Tibial nerve (tissue), 4 donors: ENCODE measurements around the gene SLC4A8. TPM values are rescaled to one million over a fixed set of nuclear protein-coding genes. Genes with fewer than 3 reads are reported as not detected.
"Not testable (repeated sequence)": the region's sequence is repeated elsewhere in the genome, so short reads cannot be mapped to it uniquely, and the experiment has no call there.

Experiments
- DNase-seq, 2 donors: peaks; one replicate each; pipeline ENCODE4 v3.0.0-alpha.2; 2019; ENCODE audit warnings: low spot score in 2 of 2
- H3K27ac ChIP-seq, 4 donors: fragments of 200-600 bp; sonication (generic) in 3 of 4; one replicate each; pipeline ENCODE4 v1.5.1; 2017 to 2019; ENCODE audit warnings: mild to moderate bottlenecking in 1 of 4
- H3K27me3 ChIP-seq, 2 donors: fragments of 200-600 bp; sonication (generic) in 1 of 2; one replicate each; pipeline versions ENCODE4 v1.5.1 to v1.6.0; 2017 to 2019
- H3K36me3 ChIP-seq, 3 donors: fragments of 200-600 bp; sonication (generic); one replicate each; pipeline ENCODE4 v1.5.1; 2018 to 2019
- H3K4me1 ChIP-seq, 4 donors: fragments of 200-600 bp; sonication (generic) in 3 of 4; one replicate each; pipeline ENCODE4 v1.5.1; 2017 to 2019
- H3K4me3 ChIP-seq, 4 donors: fragments of 200-600 bp; sonication (generic) in 3 of 4; one replicate each; pipeline ENCODE4 v1.5.1; 2017 to 2019; ENCODE audit warnings: mild to moderate bottlenecking in 1 of 4, moderate library complexity in 1 of 4
- H3K9me3 ChIP-seq, 4 donors: fragments of 200-600 bp; sonication (generic) in 3 of 4; one replicate each; pipeline ENCODE4 v1.5.1; 2017 to 2019
- EP300 ChIP-seq, 2 donors: sonication (generic); formaldehyde crosslinking; IDR thresholded peaks; one replicate each; pipeline ENCODE4 v1.6.1; 2017; ENCODE audit warnings: antibody characterized with exemption in 2 of 2, mild to moderate bottlenecking in 1 of 2
- POLR2A ChIP-seq, 2 donors: fragments of 450-650 bp; IDR thresholded peaks; one replicate each; pipeline ENCODE4 v1.6.1; 2017; ENCODE audit warnings: antibody characterized with exemption in 2 of 2, mild to moderate bottlenecking in 2 of 2, moderate library complexity in 2 of 2
- WGBS, 2 donors: methylation state at CpG; one replicate each; pipeline ENCODE4 v1.1.5; 2018; 5-methylcytosine and 5-hydroxymethylcytosine counted together
- total RNA-seq, 4 donors: library from RNA; depleted of rRNA; stranded (reverse); fragments of >200 nt; gene quantifications; one replicate each; pipeline ENCODE4 v1.1.0, GENCODE V29; 2016
- TF ChIP-seq, protein P1 (sequence below), 5 experiments: fragments of 200-600 bp in 3 of 5; fragments of 450-650 bp in 2 of 5; sonication (generic) in 3 of 5; IDR thresholded peaks; one replicate each; pipeline ENCODE4 v1.5.1; 2016 to 2019; ENCODE audit warnings: antibody characterized with exemption in 5 of 5, mild to moderate bottlenecking in 3 of 5, moderate library complexity in 2 of 5

Gene SLC4A8
- total RNA-seq, 4 donors from 2014 or later = 0.59 to 5.7 (median 1.5) TPM

DNA sequence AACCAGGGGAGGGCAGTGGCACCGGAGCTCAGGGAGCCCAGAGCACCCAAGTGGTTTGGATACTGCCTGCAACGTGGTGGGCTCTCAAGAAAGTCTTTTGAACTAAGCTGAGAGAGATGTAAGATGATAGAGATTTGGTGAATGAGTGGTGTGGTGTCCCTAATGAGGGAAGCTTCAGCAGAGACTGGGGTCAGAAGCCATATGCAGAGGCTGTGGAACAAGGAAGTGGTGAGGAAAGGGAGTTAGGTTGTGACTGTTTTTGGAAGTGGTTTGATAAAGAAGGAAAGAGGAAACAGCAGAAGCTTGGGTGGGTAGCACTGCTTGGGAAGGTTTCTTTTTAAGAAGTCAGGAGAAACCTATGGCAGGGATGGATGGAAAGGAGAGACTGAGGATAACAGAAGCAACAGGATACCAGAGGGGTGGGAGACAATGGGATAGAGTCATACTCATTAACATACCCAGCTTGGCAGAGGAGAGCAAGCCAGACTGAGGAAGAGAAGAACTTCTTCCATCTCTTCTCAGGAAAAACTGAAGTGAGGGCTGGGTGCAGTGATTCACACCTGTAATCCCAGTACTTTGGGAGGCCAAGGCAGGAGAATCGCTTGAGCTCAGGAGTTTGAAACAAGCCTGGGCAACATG, 24.1 kb downstream of the SLC4A8 start:
- no peaks in the 10 kb centered on the region for H3K9me3 ChIP-seq
- H3K4me1 ChIP-seq = no peaks in the 10 kb centered on the region
- no peaks in the 10 kb centered on the region for H3K27me3 ChIP-seq
- no peaks in the 10 kb centered on the region for H3K36me3 ChIP-seq
- no peak overlapping the region for H3K4me3 ChIP-seq
- DNase-seq = no peak
- no peak overlapping the region for H3K27ac ChIP-seq
- 82% methylated on average over 3 of the region's 3 CpGs for WGBS, 2 donors
- TF ChIP-seq EP300 (IDR thresholded peaks at IDR 0.05) (no peak), POLR2A (IDR thresholded peaks at IDR 0.05) (no peak)
- TF ChIP-seq, protein P1, sequence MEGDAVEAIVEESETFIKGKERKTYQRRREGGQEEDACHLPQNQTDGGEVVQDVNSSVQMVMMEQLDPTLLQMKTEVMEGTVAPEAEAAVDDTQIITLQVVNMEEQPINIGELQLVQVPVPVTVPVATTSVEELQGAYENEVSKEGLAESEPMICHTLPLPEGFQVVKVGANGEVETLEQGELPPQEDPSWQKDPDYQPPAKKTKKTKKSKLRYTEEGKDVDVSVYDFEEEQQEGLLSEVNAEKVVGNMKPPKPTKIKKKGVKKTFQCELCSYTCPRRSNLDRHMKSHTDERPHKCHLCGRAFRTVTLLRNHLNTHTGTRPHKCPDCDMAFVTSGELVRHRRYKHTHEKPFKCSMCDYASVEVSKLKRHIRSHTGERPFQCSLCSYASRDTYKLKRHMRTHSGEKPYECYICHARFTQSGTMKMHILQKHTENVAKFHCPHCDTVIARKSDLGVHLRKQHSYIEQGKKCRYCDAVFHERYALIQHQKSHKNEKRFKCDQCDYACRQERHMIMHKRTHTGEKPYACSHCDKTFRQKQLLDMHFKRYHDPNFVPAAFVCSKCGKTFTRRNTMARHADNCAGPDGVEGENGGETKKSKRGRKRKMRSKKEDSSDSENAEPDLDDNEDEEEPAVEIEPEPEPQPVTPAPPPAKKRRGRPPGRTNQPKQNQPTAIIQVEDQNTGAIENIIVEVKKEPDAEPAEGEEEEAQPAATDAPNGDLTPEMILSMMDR (IDR thresholded peaks at IDR 0.05) = no peak

DNA sequence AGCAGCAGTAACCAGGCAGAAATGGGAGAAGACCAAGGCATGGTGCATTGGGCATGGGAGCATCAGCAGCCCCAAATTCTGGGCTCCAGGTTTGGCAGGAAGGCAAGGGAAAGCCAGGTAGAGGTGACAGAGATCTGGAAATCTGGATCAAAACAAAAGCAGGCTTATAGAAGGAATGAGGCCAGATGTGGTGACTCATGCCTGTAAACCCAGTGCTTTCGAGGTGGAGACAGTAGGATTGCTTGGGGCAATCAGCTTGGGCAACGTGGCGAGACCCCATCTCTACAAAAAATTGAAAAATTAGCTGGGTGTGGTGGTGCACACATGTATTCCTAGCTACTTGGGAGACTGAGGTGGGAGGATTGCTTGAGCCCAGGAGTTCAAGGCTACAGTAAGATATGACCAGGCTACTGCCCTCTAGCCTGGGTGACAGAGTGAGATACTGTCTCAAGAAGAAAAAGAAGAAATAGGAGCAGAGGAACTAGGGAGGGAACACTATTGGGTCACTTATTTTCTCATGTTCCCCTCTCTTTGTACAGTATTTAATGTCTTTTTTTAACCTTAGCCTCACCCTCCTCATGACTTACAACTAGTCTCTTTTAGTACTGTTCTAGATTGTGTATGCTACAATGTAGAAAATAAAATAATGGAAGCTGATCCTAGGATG, 25.1 kb downstream of the SLC4A8 start:
- TF ChIP-seq POLR2A (IDR thresholded peaks at IDR 0.05) (no peak), EP300 (IDR thresholded peaks at IDR 0.05) (no peak)
- TF ChIP-seq, protein P1 (IDR thresholded peaks at IDR 0.05) = no peak
- Histone ChIP-seq H3K4me3 (no peak overlapping the region), H3K4me1 (no peaks in the 10 kb centered on the region), H3K9me3 (no peaks in the 10 kb centered on the region), H3K36me3 (no peaks in the 10 kb centered on the region), H3K27ac (no peak overlapping the region), H3K27me3 (no peaks in the 10 kb centered on the region)
- no peak for DNase-seq
- WGBS, 2 donors = 83 to 91% methylated on average over 3 of the region's 3 CpGs

DNA sequence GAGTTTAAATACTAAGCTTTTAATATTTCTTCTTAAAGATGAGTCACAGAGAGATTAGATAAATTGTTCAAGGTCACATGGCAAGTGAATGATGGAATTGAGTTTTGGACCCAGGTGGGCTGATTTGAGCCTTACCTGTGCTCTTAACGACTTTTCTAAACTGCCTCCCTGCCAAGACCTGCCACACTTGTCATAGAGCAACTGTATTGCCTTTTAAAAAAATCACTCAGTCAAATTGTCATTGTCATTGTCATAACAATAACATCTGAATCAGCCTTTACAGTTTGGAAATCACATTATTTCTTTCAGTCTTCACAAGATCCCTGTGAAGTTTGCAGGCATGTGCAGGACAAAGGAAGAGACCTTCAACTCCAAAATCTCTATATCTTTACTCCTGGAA, 25.7 kb downstream of the SLC4A8 start:
- no peak for TF ChIP-seq EP300 (IDR thresholded peaks at IDR 0.05)
- TF ChIP-seq, protein P1 (IDR thresholded peaks at IDR 0.05) = no peak
- no peak for TF ChIP-seq POLR2A (IDR thresholded peaks at IDR 0.05)
- no peak for DNase-seq
- Histone ChIP-seq H3K4me3 (no peak overlapping the region), H3K27me3 (no peaks in the 10 kb centered on the region), H3K27ac (no peak overlapping the region), H3K4me1 (no peaks in the 10 kb centered on the region), H3K36me3 (no peaks in the 10 kb centered on the region), H3K9me3 (no peaks in the 10 kb centered on the region)
- 62 to 94% methylated on average over 1 of the region's 1 CpG for WGBS, 2 donors

DNA sequence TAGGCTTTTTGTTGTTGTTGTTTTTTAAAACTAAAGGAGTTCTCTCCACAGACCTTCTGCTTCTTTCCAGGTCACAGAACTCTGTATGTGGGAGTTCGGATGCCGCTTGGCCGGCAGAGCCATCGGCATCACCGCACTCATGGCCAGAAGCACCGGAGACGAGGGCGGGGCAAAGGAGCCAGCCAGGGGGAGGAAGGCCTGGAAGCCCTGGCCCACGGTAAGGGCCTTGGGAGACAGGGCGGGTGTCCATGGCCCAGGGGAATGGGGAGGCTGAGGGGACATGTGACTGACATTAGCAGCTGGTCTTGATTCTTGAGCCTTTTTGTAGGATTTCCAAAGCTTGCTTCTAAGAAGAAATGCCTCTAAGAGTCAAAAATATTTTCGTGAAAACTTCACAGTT, 26.2 kb downstream of the SLC4A8 start:
- WGBS, 2 donors = 91% methylated on average over 11 of the region's 11 CpGs
- no peak for DNase-seq
- Histone ChIP-seq H3K4me3 (no peak overlapping the region), H3K36me3 (no peaks in the 10 kb centered on the region), H3K9me3 (no peaks in the 10 kb centered on the region), H3K27ac (no peak overlapping the region), H3K27me3 (no peaks in the 10 kb centered on the region), H3K4me1 (no peaks in the 10 kb centered on the region)
- TF ChIP-seq EP300 (IDR thresholded peaks at IDR 0.05) (no peak), POLR2A (IDR thresholded peaks at IDR 0.05) (no peak)
- TF ChIP-seq, protein P1 (IDR thresholded peaks at IDR 0.05) = no peak

DNA sequence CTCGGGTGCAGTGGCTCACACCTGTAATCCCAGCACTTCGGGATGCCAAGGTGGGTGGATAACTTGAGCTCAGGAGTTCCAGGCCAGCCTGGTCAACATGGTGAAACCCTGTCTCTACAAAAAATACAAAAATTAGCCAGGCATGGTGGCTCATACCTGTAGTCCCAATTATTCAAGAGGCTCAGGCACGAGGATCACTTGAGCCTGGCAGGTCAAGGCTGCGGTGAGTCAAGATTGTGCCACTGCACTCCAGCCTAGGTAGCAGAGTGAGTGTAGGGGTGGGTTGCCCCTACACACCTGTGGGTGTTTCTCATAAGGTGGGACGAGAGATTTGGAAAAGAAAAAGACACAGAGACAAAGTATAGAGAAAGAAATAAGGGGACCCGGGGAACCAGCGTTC, 29.4 kb downstream of the SLC4A8 start:
- H3K9me3 ChIP-seq, H3K4me1 ChIP-seq, H3K4me3 ChIP-seq, H3K27ac ChIP-seq, H3K27me3 ChIP-seq, DNase-seq, H3K36me3 ChIP-seq: not testable (repeated sequence)
- 85 to 90% methylated on average over 7 of the region's 7 CpGs for WGBS, 2 donors

DNA sequence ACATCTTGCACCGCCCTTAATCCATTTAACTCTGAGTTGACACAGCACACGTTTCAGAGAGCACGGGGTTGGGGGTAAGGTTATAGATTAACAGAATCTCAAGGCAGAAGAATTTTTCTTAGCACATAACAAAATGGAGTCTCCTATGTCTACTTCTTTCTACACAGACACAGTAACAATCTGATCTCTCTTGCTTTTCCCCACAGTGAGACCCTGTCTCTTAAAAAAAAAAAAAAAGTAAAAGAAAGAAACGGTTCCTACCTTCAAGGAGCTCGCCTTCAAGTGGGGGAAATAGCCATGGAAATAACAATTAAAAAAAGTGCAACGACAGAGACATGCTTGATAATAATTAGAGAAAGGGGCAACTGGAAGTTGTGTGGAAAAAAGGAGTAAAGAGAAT, 30.4 kb downstream of the SLC4A8 start:
- not testable (repeated sequence) for H3K27ac ChIP-seq, H3K4me1 ChIP-seq, H3K4me3 ChIP-seq, H3K27me3 ChIP-seq, H3K9me3 ChIP-seq, DNase-seq, H3K36me3 ChIP-seq
- WGBS, 2 donors = 67 to 76% methylated on average over 3 to 4 of the region's 6 CpGs
